Hematopoietic multipotent progenitor cell treated with erythropoietin and hydrocortisone succinate and interleukin-3 and kit ligand, for 4 days (in vitro differentiated cells): Measurements from ENCODE around the gene RB1.
"Not testable (repeated sequence)": the region's sequence is repeated elsewhere in the genome, so short reads cannot be mapped to it uniquely, and the experiment has no call there.

Source experiments
- DNase-seq: peaks from one replicate; pipeline ENCODE4 v3.0.0-alpha.2; 2015

RB1 gene

DNA sequence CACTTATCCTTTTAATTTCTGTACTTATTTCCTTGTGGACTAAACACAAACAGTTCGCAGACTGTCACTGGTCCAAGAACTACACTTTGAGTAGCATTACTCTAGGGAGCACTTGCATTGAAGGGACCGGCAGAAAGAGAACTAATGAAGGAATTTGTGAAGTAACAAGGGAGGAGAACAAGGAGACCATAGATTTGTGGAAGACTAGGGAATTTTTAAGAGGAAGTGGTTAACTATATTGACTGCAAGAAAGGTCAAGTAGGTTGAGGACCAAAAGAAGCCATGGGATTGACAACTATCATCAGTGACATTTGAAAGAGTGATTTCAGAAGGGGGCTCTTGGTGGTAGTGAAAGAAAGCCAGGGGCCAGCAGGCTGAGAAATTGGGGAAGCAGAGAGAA, 4.0 kb upstream of the RB1 start:
- DNase-seq, result no peak

DNA sequence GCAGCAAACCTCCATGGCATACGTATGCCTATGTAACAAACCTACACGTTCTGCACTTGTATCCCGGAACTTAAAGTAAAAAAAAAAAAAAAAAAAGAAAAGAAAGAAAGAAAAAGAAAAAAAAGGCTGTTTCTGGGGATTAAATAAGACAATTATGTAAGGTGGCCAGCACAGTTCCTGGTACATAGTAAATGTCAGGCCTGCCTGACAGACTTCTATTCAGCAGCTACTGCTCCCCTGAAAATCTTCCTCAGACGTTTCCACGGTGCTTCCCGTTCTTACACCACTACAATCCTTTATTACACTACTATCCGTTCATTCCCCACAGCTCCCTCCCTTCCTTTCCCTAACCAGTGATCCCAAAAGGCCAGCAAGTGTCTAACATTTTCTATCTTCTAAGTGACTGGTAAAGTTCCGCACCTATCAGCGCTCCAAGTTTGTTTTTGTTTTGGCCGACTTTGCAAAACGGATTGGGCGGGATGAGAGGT, 636 bp upstream of the RB1 start:
- peak; percentile 71 for DNase-seq

DNA sequence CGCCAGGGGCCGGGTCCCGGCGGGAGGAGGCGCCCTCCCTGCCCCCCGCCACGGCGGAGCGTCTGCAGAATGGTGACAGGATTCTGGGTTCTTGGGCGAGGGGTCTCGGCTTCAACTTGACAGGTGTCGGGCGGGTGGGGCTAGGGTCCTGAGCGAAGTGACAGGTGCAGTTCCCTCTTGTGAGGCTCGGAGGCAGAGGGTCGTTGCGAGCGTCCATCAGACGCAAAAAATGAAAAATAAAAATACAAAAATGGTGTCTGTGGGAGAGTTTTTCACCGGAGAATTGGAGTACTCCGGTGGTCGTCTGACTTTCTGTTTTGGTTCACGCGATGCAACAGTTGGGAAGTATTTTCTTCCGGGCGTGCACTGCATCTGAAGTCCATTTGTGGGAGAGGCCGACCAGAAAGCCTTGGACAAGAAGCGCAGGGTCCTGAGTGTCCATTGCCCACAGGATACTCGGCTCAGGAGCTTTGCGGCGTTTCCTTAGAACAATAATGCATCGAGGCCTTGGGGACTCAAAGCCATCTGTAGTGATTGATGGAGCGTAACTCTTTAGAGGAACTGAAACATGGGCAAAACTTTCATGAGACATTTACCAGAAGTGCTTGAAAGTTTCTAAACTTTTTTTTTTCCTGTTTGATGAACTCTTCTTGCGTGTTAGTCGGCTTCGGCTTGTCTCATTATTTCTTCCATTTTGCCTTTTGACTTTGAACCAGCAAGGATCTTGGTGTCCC, 759 bp downstream of the RB1 start:
- DNase-seq, result peak; percentile 70

DNA sequence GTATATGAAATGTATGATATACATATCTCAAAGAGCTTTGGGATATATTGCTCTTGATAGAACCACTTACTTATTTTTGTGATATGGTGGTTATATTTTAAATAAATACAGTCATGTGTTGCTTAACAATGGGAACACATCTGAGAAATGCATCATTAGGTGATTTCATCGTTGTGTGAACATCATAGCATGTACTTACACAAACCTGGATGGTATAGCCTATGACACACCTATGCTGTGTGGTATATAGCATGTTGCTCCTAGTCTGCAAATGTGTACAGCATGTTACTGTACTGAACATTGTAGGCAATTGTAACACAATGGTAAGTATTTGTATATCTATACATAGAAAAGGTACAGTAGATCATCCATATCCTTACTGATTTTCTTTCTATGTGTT, 7.7 kb downstream of the RB1 start:
- DNase-seq, result no peak

DNA sequence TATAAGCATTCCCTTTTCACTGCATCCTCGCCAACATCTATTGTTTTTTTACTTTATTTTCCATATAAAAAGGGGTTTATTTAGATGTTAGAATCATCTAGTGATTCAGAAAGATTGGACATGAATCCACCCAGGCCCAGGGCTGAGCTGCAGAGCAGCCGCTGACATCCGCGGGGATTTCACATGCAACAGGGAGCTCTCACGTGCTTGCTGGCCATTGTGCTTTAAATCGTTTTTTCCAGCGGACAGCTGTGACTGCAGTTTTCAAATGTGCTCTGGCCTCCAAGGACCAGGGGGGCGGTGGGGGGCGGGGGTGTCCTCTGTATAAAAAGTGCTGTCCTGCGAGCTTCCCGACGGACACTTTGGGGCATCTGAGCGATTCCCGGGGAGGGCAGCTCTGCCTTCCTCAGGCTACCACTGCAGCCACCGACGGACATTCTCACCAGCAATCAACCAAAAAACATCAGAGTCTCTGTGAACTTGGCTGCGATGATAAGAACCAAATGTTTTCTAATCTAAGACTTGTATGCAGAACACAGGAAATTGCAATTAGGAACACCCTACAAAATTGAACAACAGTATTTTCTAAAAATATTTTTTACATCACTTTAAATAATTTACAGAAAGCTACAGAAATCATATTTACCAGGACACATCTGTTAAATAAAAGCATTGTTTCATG, 12.6 kb downstream of the RB1 start:
- DNase-seq, result peak; percentile 69

DNA sequence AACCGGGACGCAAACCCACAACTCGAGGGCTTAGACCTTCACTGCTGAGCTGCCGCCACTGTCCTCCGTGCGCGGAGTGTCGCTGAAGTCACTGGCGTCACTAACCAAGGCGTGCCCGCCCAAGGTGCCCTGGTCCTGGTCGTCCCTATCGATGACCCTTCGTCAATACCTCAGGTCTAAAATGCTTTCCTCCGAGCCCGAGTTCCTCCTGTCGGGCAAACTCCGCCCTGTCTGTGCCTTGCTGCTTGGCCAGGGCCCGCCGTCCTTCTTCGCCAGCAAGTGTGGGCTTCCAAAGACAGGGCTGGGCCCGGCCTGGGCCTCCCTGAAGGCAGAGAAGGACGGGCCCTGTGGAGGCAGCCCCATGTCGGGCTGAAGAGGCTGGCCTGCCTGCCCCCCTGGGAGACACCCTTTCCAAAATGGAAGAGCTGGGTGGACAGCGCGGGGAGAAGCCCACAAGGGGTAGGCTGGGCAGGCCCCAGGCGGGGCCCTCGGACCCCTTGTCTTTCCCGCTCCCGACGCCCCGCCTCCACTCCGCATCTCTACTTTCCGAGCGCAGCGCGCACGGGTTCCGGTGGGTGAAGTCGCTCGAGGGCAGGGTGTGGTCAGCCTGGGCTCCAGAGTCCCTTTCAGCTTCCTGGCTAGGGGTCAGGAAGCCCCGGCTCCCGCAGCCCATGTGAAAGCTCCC, 13.4 kb downstream of the RB1 start:
- no peak for DNase-seq

DNA sequence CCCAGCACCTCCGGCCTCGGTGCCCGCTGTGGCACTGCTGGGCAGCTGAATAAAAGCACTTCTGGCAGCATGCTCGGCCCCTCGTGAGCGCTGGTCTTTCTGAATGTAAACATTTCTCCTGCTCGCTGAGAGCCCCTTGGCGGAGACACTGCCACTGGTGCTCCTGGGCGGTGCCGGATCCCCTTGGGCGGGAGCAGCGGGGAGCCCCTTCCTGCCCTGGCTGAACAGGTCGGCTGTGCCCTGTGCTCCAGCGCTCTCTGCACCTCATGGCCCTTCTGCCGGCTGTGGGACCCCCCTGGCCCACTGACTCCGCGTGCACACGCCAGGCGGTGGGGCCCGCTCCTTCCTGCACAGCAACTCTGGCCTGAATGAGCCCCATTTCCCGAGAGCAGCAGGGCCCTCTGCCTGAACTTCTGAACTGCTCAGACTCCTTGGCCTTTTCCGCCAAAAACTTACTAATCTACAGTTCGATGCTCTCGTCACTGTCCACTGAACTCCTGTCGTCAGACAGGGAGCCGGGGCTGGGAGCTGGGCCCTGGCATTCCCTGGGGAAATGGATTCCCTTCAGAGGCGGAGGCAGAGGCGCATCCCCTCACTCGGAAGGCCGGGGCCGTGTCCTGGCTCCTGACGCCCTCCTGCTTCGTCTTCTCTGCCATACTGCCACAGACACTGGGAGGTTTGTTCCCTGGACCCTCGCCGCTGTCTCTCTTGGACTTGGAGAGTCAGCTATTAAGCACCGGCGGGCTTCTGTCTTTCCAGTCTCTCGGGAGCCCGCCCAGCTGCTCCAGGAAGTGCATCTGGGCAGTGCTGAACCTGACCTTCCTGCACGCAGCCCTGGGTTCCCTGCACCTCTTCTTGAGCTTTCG, 14.2 kb downstream of the RB1 start:
- DNase-seq, result no peak

DNA sequence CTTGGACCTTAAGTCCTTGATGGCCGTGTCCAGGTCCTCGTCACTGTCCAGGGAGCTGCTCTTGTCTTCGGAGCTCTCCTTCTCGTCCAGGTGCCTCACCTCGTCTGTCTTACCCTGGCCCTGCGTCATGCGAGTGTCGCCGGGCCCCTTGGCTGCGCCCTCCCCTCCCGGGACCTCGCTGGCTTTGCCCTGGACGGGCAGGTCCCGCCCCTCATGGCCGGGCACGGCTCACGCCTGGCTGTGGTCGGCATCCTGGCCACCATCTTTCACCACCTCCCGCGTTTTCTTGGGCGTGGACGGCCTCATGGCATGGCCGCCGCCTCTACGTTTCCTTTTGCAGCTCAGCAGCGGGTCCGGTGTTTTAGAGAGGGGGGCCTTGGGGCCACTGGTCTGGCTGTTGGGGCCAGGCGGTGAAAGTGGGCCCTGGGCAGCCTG, 14.8 kb downstream of the RB1 start:
- no peak for DNase-seq

DNA sequence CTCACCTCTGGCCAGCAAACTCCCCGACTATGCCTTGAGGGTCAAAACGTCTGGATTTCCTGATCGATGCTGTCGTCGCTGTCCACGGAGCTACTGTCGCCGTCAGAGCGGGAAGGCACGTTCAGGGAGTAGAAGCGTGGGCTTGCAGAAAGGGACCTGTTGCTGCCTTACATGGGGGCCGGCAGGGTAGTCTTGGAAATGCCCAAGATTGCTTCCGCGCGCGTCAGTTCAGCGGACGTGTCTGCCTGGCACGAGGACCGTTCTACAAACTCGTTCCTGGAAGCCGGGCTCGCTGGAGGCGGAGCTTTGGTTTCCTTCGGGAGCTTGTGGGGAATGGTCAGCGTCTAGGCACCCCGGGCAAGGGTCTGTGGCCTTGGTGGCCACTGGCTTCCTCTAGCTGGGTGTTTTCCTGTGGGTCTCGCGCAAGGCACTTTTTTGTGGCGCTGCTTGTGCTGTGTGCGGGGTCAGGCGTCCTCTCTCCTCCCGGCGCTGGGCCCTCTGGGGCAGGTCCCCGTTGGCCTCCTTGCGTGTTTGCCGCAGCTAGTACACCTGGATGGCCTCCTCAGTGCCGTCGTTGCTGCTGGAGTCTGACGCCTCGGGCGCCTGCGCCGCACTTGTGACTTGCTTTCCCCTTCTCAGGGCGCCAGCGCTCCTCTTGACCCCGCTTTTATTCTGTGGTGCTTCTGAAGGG, 15.4 kb downstream of the RB1 start:
- peak; percentile 47 for DNase-seq

DNA sequence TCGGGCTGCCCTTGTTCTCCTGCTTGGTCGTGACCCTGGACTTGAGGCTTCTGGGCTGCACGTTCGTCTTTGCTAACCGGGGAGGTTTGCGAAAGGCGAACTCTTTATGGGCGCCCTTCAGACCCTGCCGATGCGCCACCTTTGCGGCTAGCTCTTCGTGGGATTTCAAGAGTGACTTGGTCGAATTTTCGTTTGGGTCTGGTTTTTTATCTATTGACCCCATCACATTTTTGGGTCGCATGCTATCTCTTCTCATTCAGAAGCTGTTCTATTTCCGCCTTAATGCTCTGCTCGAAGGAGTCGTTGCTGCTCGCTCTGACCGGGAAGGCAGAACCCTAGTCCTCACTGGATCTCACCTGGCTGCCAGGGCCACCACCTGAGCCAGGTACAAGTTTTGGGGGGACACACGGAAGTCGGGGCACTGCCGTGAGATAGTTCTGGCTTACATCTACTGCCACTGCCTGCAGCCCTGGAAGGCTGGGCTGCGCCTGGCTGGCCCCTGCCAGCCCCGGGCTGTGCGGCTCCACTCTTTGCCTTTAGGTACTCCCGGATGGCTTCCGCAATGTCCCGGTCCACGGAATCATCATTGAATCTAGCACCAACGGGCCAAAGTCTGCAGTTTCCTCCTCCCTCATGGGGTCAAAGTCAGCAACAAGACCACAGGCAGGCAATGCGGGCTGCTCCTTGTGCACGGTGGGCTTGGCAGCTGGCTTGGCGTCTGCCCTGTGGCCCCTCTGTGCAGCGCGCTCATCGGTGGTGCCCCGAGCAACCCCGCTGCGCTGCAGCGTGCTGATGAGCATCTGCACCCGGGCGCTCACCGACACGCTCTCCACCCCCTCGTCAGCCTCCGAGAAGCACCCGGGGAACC, 16.2 kb downstream of the RB1 start:
- DNase-seq, result peak; percentile 56

DNA sequence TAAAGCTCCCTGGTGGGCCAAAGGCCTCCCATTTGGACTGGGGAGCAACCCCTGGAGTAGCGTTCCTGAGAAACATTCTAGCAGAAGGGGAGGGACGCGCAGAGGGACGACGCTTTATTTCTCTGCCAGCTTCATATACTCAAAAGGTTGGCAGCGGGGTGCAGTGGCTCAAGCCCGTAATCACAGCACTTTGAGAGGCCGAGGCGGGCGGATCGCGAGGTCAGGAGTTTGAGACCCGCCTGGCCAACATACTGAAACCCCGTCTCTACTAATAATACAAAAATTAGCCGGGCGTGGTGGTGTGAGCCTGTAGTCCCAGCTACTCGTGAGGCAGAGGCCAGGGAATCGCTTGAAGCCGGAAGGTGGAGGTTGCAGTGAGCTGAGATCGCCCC, 16.8 kb downstream of the RB1 start:
- no peak for DNase-seq

DNA sequence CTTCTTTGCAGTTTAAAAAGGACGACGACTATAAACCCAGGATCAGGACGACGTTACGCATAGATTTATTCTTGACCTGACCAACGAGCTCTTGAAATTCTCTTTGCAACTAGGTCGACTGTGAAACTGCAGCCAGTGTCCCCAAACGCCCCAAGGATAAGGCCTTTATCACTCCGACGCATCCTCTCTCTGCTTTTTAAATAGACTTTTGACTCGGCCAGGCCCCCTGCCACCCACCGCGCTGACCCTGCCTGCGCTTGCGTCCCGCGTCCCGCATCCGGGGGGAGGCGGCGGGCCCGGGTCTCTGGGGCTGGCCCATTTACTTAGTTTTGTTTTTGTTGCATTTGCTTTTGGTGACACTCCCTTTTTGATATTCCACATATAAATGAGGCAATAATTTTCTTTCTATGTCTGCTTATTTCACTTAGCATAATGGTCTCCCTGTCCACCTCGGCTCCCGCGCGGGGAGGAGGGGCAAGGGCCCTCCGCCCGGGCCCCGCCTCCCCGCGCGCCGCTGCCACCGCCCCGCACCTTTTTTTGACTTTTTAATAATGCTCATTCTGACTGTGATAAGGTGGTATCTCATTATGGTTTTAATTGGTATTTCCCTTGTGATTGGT, 17.4 kb downstream of the RB1 start:
- DNase-seq, result peak; percentile 44

DNA sequence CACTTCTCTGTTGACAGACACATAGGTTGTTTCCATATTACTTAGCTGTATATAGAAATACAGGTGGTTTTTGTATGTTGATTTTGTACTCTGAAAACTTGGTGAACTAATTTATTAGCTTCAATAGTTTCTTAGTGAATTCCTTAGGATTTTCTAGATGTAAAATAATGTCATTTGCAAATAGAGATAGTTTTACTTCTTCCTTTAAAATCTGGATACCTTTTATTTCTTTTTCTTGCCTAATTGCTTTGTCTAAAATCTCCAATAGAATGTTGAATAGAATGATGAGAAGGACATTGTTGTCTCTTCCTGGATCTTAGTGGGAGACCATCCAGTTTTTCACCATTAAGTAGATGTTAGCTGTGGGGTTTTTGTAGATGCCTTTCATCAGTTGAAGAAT, 18.7 kb downstream of the RB1 start:
- no peak for DNase-seq

DNA sequence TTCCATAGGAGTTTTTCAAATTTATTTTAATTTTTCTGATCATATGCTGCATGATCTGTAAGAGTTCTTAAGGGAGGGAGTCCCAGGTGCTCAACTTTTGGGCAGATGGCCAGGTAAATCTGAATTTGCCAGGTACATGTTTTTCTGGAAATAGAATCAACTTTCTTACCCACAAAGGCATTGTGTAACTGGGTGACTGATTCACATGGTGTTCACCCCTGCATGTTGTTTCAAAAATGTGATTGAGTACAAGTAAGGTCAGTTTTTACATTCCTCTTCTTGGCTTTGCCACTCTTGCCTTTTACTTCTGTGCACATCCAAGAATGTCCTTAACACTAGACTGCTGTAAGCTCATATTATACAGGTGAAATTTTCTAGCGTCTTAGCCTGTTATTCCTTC, 30.4 kb downstream of the RB1 start:
- DNase-seq, result no peak

DNA sequence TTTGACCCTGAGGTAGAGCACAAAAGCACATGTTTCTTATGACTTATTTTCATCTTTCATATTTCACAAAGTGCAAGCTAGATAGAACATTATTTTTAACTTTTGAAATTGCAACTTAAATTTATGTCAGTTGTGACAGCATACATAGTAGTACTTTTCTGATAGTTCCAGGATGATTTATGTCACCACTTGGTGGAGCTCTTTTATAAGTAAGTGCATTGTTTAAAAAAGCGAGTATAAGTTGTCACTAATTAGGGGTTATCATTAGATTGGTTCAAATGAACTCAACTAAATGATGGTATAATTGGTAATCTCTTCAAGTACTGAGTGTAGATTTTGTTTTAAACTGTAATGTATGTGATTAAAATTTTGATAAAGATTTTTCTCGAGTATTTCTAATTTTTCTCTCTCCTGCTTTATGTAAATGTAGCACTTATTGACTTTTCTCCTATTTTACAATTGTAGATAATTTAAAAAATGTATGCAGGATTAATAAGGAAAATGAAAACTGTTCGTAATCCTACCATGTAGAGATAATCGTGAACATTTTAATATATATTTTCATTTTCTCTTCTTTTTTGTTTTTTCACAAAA, 31.1 kb downstream of the RB1 start:
- DNase-seq, result peak; percentile 81

DNA sequence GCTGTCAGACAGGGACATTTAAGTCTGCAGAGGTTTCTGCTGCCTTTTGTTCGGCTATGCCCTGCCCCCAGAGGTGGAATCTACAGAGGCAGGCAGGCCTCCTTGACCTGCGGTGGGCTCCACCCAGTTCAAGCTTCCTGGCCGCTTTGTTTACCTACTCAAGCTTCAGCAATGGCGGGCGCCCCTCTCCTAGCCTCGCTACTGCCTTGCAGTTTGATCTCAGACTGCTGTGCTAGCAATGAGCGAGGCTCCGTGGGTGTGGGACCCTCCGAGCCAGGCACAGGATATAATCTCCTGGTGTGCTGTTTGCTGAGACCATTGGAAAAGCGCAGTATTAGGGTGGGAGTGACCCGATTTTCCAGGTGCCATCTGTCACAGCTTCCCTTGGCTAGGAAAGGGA, 35.6 kb downstream of the RB1 start:
- not testable (repeated sequence) for DNase-seq

DNA sequence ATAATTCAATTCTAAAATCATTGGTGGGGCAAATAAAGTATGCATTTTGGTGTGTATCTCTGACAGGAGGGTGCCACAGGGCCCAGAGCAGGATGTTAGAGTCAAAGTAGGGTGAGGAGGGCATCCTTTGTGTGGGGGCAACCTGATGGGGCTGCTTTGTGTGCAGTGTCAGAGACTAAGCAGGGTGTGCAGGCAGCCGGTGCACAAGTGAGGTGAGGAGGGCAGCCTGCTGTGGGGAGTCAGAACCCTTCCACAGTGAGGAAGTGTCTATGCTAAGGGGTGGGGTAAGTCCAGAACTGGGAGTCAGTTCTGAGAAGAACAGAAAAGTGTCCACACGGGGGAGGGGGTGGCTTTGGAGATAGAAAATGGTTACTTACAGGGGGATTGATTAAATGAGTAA, 40.7 kb downstream of the RB1 start:
- DNase-seq, result no peak

DNA sequence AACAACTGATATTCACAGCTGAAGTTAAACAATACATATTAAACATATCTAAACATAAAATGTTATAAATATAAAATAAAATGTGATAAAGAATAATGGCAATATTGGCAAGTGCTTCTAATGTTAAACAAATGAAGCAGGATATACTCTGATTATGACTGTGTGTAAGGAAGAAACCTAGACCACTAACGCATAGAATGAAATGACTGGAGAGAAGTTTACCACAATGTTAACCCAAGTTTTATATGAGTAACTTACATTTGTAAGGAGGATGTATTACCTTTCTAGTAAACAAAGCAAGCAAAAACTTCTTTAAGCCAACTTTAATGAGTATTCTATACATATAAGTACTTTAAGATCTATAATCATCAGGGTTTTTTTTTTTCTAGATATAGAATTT, 43.0 kb downstream of the RB1 start:
- DNase-seq, result no peak

DNA sequence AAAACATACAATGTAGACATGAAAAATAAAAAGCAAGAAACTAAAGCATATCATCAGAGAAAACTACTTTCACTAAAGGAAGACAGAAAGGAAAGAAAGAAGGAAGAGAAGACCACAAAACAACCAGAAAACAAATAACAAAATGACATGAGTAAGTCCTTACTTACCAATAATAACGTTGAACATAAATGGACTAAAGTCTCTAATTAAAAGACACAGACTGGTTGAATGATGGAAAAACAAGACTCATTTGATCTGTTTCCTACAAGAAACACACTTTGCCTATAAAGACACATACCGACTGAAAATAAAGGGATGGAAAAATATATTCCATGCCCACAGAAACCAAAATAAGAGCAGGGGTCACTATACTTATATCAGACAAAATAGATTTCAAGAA, 46.0 kb downstream of the RB1 start:
- DNase-seq, result no peak

DNA sequence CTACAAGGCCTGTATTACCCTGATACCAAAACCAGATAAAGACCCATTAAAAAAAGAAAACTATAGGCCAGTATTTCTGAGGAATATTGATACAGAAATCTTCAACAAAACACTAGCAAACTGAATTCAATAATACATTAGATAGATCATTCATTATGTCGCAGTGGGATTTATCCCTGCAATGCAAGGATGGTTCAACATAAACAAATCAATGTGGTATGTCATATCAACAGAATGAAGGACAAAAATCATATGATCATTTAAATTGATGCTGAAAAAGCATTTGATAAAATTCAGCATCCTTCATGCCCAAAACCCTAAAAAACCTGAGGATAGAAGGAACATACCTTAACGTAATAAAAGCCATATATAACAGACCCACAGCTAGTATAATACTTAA, 50.0 kb downstream of the RB1 start:
- DNase-seq, result no peak
